GM12878 (cell line): ENCODE data around the gene BICDL2. TPM values are rescaled to one million over a fixed set of nuclear protein-coding genes. Genes with fewer than 3 reads are reported as not detected.

Source experiments
- ATAC-seq: fragments of 200-7000 bp; cut with Tn5 transposase; 3 replicates; pipeline ENCODE4 v1.9.1; 2020; ENCODE audit warnings: mild to moderate bottlenecking, moderate library complexity
- BruUV-seq: library from RNA; stranded (reverse); fragments of 400-500 nt; replicated peaks from 2 replicates; lab custom pipeline; 2021; lab: Mats Ljungman, UMichigan
- CTCF ChIA-PET: fragments of 300-600 bp; sonication (Branson Sonifier 250); formaldehyde crosslinking; extraction: SDS; loops from one replicate; lab custom pipeline; 2021; ENCODE audit warnings: inconsistent platforms; lab: Yijun Ruan, JAX
- POLR2A ChIA-PET: fragments of 350-600 bp; formaldehyde crosslinking; extraction: SDS; loops from one replicate; lab custom pipeline; 2021; ENCODE audit warnings: inconsistent platforms; lab: Charles Lee
- RAD21 ChIA-PET: fragments of 300-600 bp; sonication (Branson Sonifier 250); formaldehyde crosslinking; loops from one replicate; lab custom pipeline; 2023; ENCODE audit warnings: antibody characterized with exemption; ENCODE audit not compliant: unreplicated experiment; lab: Charles Lee
- SMC1A ChIA-PET: fragments of 300-600 bp; sonication (Branson Sonifier 250); formaldehyde crosslinking; loops from one replicate; lab custom pipeline; 2023; ENCODE audit not compliant: unreplicated experiment, uncharacterized antibody; lab: Charles Lee
- DNase-seq: peaks from one replicate; pipeline ENCODE4 v3.0.0-alpha.2; 2011; ENCODE audit warnings: low read depth, low spot score
- FAIRE-seq: peaks from 3 replicates; lab custom pipeline; 2011; peaks lifted over from hg19 to GRCh38; lab: Jason Lieb, UNC
- H2AFZ ChIP-seq: 2 replicates; pipeline ENCODE4 v1.6.0; 2011; ENCODE audit warnings: low read depth, low read length, control low read depth; ENCODE audit not compliant: control insufficient read depth
- H3K27ac ChIP-seq: 2 replicates; pipeline ENCODE4 v1.5.1; 2011; ENCODE audit warnings: control low read depth; ENCODE audit not compliant: control insufficient read depth, insufficient read depth
- H3K27me3 ChIP-seq, 2 experiments: replicated peaks in 1 of 2; 2 replicates each; pipeline versions ENCODE4 v1.6.0 to v1.6.1; 2011; ENCODE audit warnings: low read length in 1 of 2; ENCODE audit not compliant: control insufficient read depth in 2 of 2, insufficient read depth in 2 of 2
- H3K36me3 ChIP-seq, 2 experiments: 2 replicates each; pipeline ENCODE4 v1.5.1; 2011; ENCODE audit warnings: low read length in 1 of 2; ENCODE audit not compliant: control insufficient read depth in 2 of 2, insufficient read depth in 2 of 2
- H3K4me1 ChIP-seq: 2 replicates; pipeline ENCODE4 v1.6.1; 2011; ENCODE audit warnings: mild to moderate bottlenecking, low read length, moderate library complexity, mixed read lengths; ENCODE audit not compliant: control insufficient read depth, insufficient read depth
- H3K4me2 ChIP-seq: 2 replicates; pipeline ENCODE4 v1.6.0; 2011; ENCODE audit warnings: control low read depth; ENCODE audit not compliant: control insufficient read depth, insufficient read depth
- H3K4me3 ChIP-seq: fragments of 200-600 bp; sonication (generic); 2 replicates; pipeline ENCODE4 v1.5.1; 2016
- H3K79me2 ChIP-seq: 2 replicates; pipeline ENCODE4 v1.6.0; 2011; ENCODE audit warnings: low read length; ENCODE audit not compliant: control insufficient read depth, insufficient read depth
- H3K9ac ChIP-seq: 2 replicates; pipeline ENCODE4 v1.8.0; 2011; ENCODE audit warnings: low read length, control low read depth, mixed read lengths; ENCODE audit not compliant: control insufficient read depth, insufficient read depth
- H3K9me3 ChIP-seq: replicated peaks from 3 replicates; pipeline ENCODE4 v1.5.1; 2011; ENCODE audit warnings: mild to moderate bottlenecking, low read length; ENCODE audit not compliant: control insufficient read depth, insufficient read depth
- H4K20me1 ChIP-seq: 2 replicates; pipeline ENCODE4 v1.6.0; 2011; ENCODE audit not compliant: control insufficient read depth, insufficient read depth
- EGR1 ChIP-seq, 2 experiments: IDR thresholded peaks; 1 replicate in 1 of 2; 2 replicates in 1 of 2; pipeline ENCODE4 v1.6.1; 2011 to 2012; ENCODE audit warnings: low read depth in 2 of 2, low read length in 2 of 2, borderline replicate concordance in 1 of 2, mild to moderate bottlenecking in 1 of 2, moderate library complexity in 1 of 2
- ZBTB33 ChIP-seq: fragments of 450-650 bp; IDR thresholded peaks from 2 replicates; pipeline ENCODE4 v1.6.1; 2017; ENCODE audit warnings: mild to moderate bottlenecking
- WGBS: methylation state at CpG from one replicate; pipeline ENCODE4 v1.1.6; 2016; ENCODE audit warnings: low lambda C conversion rate; ENCODE audit not compliant: insufficient replicate concordance, insufficient coverage; ENCODE audit errors: missing lambda C conversion rate; 5-methylcytosine and 5-hydroxymethylcytosine counted together
- in situ Hi-C: fragments of 300-500 bp; cut with MboI; formaldehyde crosslinking; loops from 9 replicates; pipeline ENCODE4 v1.14.3; 2018; ENCODE audit warnings: mixed read lengths
- intact Hi-C: fragments of 100-400 bp; cut with micrococcal nuclease; formaldehyde crosslinking; loops from one replicate; pipeline ENCODE4 v1.14.2; 2022; ENCODE audit not compliant: unreplicated experiment
- polyA plus RNA-seq, 11 experiments: library from polyadenylated mRNA; depleted of rRNA in 4 of 11; unstranded in 6 of 11; stranded (reverse) in 5 of 11; fragments of >200 nt; fragmentation: Nextera tagmentation in 4 of 11; fragmentation: Illumina TruSeq in 1 of 11; extraction: Ambion mirVana in 4 of 11; extraction: Trizol in 1 of 11; gene quantifications; 1 replicate in 1 of 11; 2 replicates in 10 of 11; pipeline versions ENCODE4 v1.2.1 to v1.2.3, GENCODE V29; 2011 to 2016; ENCODE audit warnings: inconsistent platforms in 2 of 11, missing spikeins in 2 of 11, low read depth in 1 of 11
- total RNA-seq, 4 experiments: library from RNA; depleted of rRNA in 3 of 4; stranded (reverse); fragments of >200 nt in 3 of 4; fragmentation: Illumina TruSeq in 1 of 4; extraction: Trizol in 1 of 4; gene quantifications; 2 replicates each; pipeline versions ENCODE4 v1.2.1 to v1.2.3, GENCODE V29; 2013 to 2021

Gene BICDL2
- total and polyA plus RNA-seq, 10 of the 15 experiments (the other 5 are each of a cell fraction or from before 2014, with no cell fraction given), result not detected

GRCh38 chr16:3004781-3005284, 31.9 kb downstream of the BICDL2 start:
- no peaks in the 10 kb centered on the region for H3K36me3 ChIP-seq
- RAD21 ChIA-PET, result interaction anchor here (1.0 to 3.8 kb wide), 5 partner anchors 15 to 161 kb away, joined by 3 to 94 read pairs (median 21); partner anchors contain the start of genes HCFC1R1, THOC6 and TNFRSF12A
- no peak overlapping the region for H3K27ac ChIP-seq
- WGBS, result 23% methylated on average over 12 of the region's 25 CpGs
- POLR2A ChIA-PET, result interaction anchor here (1.5 to 1.6 kb wide), 2 partner anchors 19 to 20 kb away, joined by 4 to 7 read pairs; partner anchors contain the start of genes HCFC1R1 and THOC6
- peaks cover 0 to 7% of the 10 kb centered on the region in 2 experiments; a peak in 3 of 4 replicates for H3K27me3 ChIP-seq
- peaks cover 17% of the 10 kb centered on the region for H3K4me1 ChIP-seq
- SMC1A ChIA-PET, result interaction anchor here (7.2 kb wide), 1 partner anchor 21 kb away, joined by 91 read pairs; the partner anchor contains the start of genes HCFC1R1 and THOC6
- in situ Hi-C loops, result no loop called here
- H3K4me2 ChIP-seq, result peak overlapping the region; percentile 71
- no TSS peak for BruUV-seq
- H3K9ac ChIP-seq, result no peak overlapping the region
- TF ChIP-seq ZBTB33 (no peak), EGR1 (IDR thresholded peaks at IDR 0.05; ENCODE audit: borderline replicate concordance in 1 of 2, low read depth in 2 of 2, low read length in 2 of 2) (0 out of 3 replicates have a peak, but pooled peaks of 1 of the 2 experiments have one; percentile 46)
- DNase-seq (no peak), FAIRE-seq (no peak), ATAC-seq (no peak)
- no peaks in the 10 kb centered on the region for H4K20me1 ChIP-seq
- H3K79me2 ChIP-seq, result no peaks in the 10 kb centered on the region
- CTCF ChIA-PET, result interaction anchor here (1.6 to 11.3 kb wide), 3 partner anchors 22 to 124 kb away, joined by 10 to 421 read pairs (median 17); partner anchors contain the start of genes CLDN6, HCFC1R1, THOC6 and TNFRSF12A
- H3K4me3 ChIP-seq, result no peak overlapping the region
- no peaks in the 10 kb centered on the region for H3K9me3 ChIP-seq
- intact Hi-C loops, result no loop called here
- no peak overlapping the region; the same call in 1 of the 2 replicates for H2AFZ ChIP-seq
